Transverse colon (tissue), 4 donors: ENCODE results near the gene C1orf159. TPM values are rescaled to one million over a fixed set of nuclear protein-coding genes. Genes with fewer than 3 reads are reported as not detected.

Source experiments
- DNase-seq: peaks from one replicate; pipeline ENCODE4 v3.0.0-alpha.2; 2019
- H3K27ac ChIP-seq, 4 donors: fragments of 200-600 bp; sonication (generic); 2 replicates each; pipeline ENCODE4 v1.5.1; 2016 to 2018; ENCODE audit warnings: inconsistent platforms in 4 of 4
- H3K27me3 ChIP-seq: fragments of 200-600 bp; sonication (generic); 2 replicates; pipeline ENCODE4 v1.5.1; 2017; ENCODE audit warnings: inconsistent platforms
- H3K36me3 ChIP-seq, 4 donors: fragments of 200-600 bp; sonication (generic); 2 replicates each; pipeline ENCODE4 v1.5.1; 2017 to 2019; ENCODE audit warnings: inconsistent platforms in 4 of 4
- H3K4me1 ChIP-seq, 4 donors: fragments of 200-600 bp; sonication (generic); 2 replicates each; pipeline ENCODE4 v1.5.1; 2017 to 2020; ENCODE audit warnings: inconsistent platforms in 4 of 4
- H3K4me3 ChIP-seq, 4 donors: fragments of 200-600 bp; sonication (generic); 1 replicate in 1 of 4; 2 replicates in 3 of 4; pipeline versions ENCODE4 v1.5.1 to v1.6.1; 2017 to 2019; ENCODE audit warnings: inconsistent platforms in 4 of 4
- H3K9me3 ChIP-seq, 2 donors: fragments of 200-600 bp; sonication (generic); 2 replicates each; pipeline ENCODE4 v1.5.1; 2017 to 2019; ENCODE audit warnings: inconsistent platforms in 2 of 2
- CTCF ChIP-seq, 5 experiments: fragments of 200-600 bp in 3 of 5; fragments of 450-650 bp in 2 of 5; sonication (generic) in 3 of 5; IDR thresholded peaks; 1 replicate in 2 of 5; 2 replicates in 3 of 5; pipeline ENCODE4 v1.5.1; 2016 to 2017; ENCODE audit warnings: antibody characterized with exemption in 5 of 5, inconsistent platforms in 3 of 5, mild to moderate bottlenecking in 2 of 5, moderate library complexity in 1 of 5
- EP300 ChIP-seq: sonication (generic); formaldehyde crosslinking; IDR thresholded peaks from one replicate; pipeline ENCODE4 v1.6.1; 2017; ENCODE audit warnings: antibody characterized with exemption, low read depth
- POLR2A ChIP-seq: fragments of 450-650 bp; IDR thresholded peaks from one replicate; pipeline ENCODE4 v1.6.1; 2016; ENCODE audit warnings: antibody characterized with exemption, mild to moderate bottlenecking, moderate library complexity
- POLR2AphosphoS5 ChIP-seq, 3 donors: sonication (generic); formaldehyde crosslinking; IDR thresholded peaks; one replicate each; pipeline ENCODE4 v1.6.1; 2016; ENCODE audit warnings: antibody characterized with exemption in 3 of 3
- whole genome bisulfite sequencing, 2 donors: methylation state at CpG; one replicate each; pipeline ENCODE4 v1.1.5; 2018; ENCODE audit warnings: low coverage in 1 of 2; 5-methylcytosine and 5-hydroxymethylcytosine counted together
- in situ Hi-C, 4 donors: fragments of 200-750 bp; cut with MboI; loops; one replicate each; pipeline versions ENCODE4 v1.15.0 to v1.15.1; 2017; ENCODE audit warnings: low sequenced_read_pairs in 3 of 4, low pct_ligation_motif_present in 1 of 4, low pct_unique_long_range_greater_than_20kb in 1 of 4
- intact Hi-C: fragments of 100-400 bp; cut with DNase I; formaldehyde crosslinking; loops from one replicate; pipeline ENCODE4 v1.15.1; 2023; ENCODE audit warnings: low total_unique reads
- total RNA-seq, 4 donors: library from RNA; depleted of rRNA; stranded (reverse); fragments of >200 nt; gene quantifications; one replicate each; pipeline ENCODE4 v1.1.0, GENCODE V29; 2016

Gene C1orf159
- total RNA-seq, 4 donors from 2014 or later = 23.6 to 108 (median 47.3) TPM

- Histone ChIP-seq H3K27ac (no peak overlapping the region), H3K9me3 (no peaks in the 10 kb centered on the region), H3K27me3 (no peaks in the 10 kb centered on the region), H3K36me3 (no peaks in the 10 kb centered on the region), H3K4me3 (no peak overlapping the region), H3K4me1 (peaks cover under 1 to 2% (median 2%) of the 10 kb centered on the region in 4 donors)
- WGBS, 2 donors = 91% methylated on average over 26 of the region's 30 CpGs; no CpG with 5 or more reads in 1 of the 2 donors
- TF ChIP-seq CTCF (IDR thresholded peaks at IDR 0.05) = no peak
- no peak for TF ChIP-seq POLR2A
- TF ChIP-seq POLR2AphosphoS5 (IDR thresholded peaks at IDR 0.05) = no peak
- TF ChIP-seq EP300 = no peak
- in situ Hi-C loops (no loop called here), intact Hi-C loops (no loop called here)
- peak; percentile 3 for DNase-seq
Observed at GRCh38 chr1:1085171-1085841, 30.6 kb downstream of the C1orf159 start.

- TF ChIP-seq EP300 (no peak), POLR2AphosphoS5 (IDR thresholded peaks at IDR 0.05) (no peak), POLR2A (no peak), CTCF (IDR thresholded peaks at IDR 0.05) (no peak)
- Histone ChIP-seq H3K27ac (no peak overlapping the region), H3K4me1 (peaks cover 8 to 9% (median 9%) of the 10 kb centered on the region in 4 donors), H3K9me3 (no peaks in the 10 kb centered on the region), H3K4me3 (no peak overlapping the region), H3K36me3 (no peaks in the 10 kb centered on the region), H3K27me3 (no peaks in the 10 kb centered on the region)
- peak; percentile 7 for DNase-seq
- intact Hi-C loops (no loop called here), in situ Hi-C loops (no loop called here)
- 91% methylated on average over 38 of the region's 38 CpGs; no CpG with 5 or more reads in 1 of the 2 donors for WGBS, 2 donors
Observed at GRCh38 chr1:1084372-1085170, 31.3 kb downstream of the C1orf159 start.

GRCh38 chr1:1083416-1084371, 32.2 kb downstream of the C1orf159 start:
- 80 to 92% methylated on average over 4 to 38 of the region's 43 CpGs for WGBS, 2 donors
- in situ Hi-C loops = no loop called here

More at GRCh38 chr1:1083416-1084371, 32.2 kb downstream of the C1orf159 start:
- no peaks in the 10 kb centered on the region for H3K9me3 ChIP-seq
- no peak for TF ChIP-seq POLR2A
- no peak for TF ChIP-seq EP300
- no peak for TF ChIP-seq CTCF (IDR thresholded peaks at IDR 0.05)
- TF ChIP-seq POLR2AphosphoS5 (IDR thresholded peaks at IDR 0.05) = no peak
- no peaks in the 10 kb centered on the region for H3K36me3 ChIP-seq
- no peak overlapping the region for H3K27ac ChIP-seq
- peaks cover 12 to 14% (median 13%) of the 10 kb centered on the region in 4 donors for H3K4me1 ChIP-seq
- H3K27me3 ChIP-seq = no peaks in the 10 kb centered on the region
- intact Hi-C loops = no loop called here
- DNase-seq = peak; percentile 5
- no peak overlapping the region for H3K4me3 ChIP-seq
